ENCODE data around the gene SH3YL1. TPM values are rescaled to one million over a fixed set of nuclear protein-coding genes. Genes with fewer than 3 reads are reported as not detected.
"Not testable (repeated sequence)": the region's sequence is repeated elsewhere in the genome, so short reads cannot be mapped to it uniquely, and the experiment has no call there.

SH3YL1 gene
- total RNA-seq, 1 donor from 2014 or later = 196 TPM

- no peak for DNase-seq (ENCODE audit: low spot score)
Observed at GRCh38 chr2:182509-183122, 81.2 kb downstream of the SH3YL1 start.

- no peak for DNase-seq (ENCODE audit: low spot score)
Observed at GRCh38 chr2:180311-180710, 83.5 kb downstream of the SH3YL1 start.

- no peak for DNase-seq (ENCODE audit: low spot score)
Observed at GRCh38 chr2:179886-180285, 83.9 kb downstream of the SH3YL1 start.

- DNase-seq (ENCODE audit: low spot score) = no peak
Observed at GRCh38 chr2:177733-178132, 86.1 kb downstream of the SH3YL1 start.

GRCh38 chr2:176917-177316, 86.9 kb downstream of the SH3YL1 start:
- DNase-seq (ENCODE audit: low spot score) = no peak

GRCh38 chr2:175880-176820, 87.7 kb downstream of the SH3YL1 start:
- DNase-seq (ENCODE audit: low spot score) = no peak

GRCh38 chr2:175161-175786, 88.6 kb downstream of the SH3YL1 start:
- DNase-seq (ENCODE audit: low spot score) = no peak

- not testable (repeated sequence) for DNase-seq (ENCODE audit: low spot score)
Observed at GRCh38 chr2:172120-172519, 91.7 kb downstream of the SH3YL1 start.

- no peak for DNase-seq (ENCODE audit: low spot score)
Observed at GRCh38 chr2:169741-170140, 94.1 kb downstream of the SH3YL1 start.

Other genes with a start within 250 kb of the SH3YL1 start
- gene FAM110C, start 217.5 kb downstream of the SH3YL1 start, total RNA-seq = 41.8 TPM
- gene ACP1, start 915 bp upstream of the SH3YL1 start, total RNA-seq = 95.0 TPM
- 69.5 TPM for gene ALKAL2, start 24.1 kb upstream of the SH3YL1 start, total RNA-seq

Measured in mucosa of gallbladder (tissue), 1 donor.